ENCODE measurements around the gene WDR82. TPM values are rescaled to one million over a fixed set of nuclear protein-coding genes. Genes with fewer than 3 reads are reported as not detected.

Gene WDR82
- total and polyA plus RNA-seq, 10 of the 15 experiments (the other 5 are each of a cell fraction or from before 2014, with no cell fraction given), result 10.1 to 82.4 (median 48.7) TPM

GRCh38 chr3:52323526-52324295 lies 45.3 kb upstream of the WDR82 start:
- Histone ChIP-seq H2AFZ (ENCODE audit: control insufficient read depth, low read depth, low read length) (no peak overlapping the region), H3K9ac (ENCODE audit: control insufficient read depth, insufficient read depth, low read length) (no peak overlapping the region), H3K36me3 (ENCODE audit: control insufficient read depth in 2 of 2, insufficient read depth in 2 of 2, low read length in 1 of 2) (no peaks in the 10 kb centered on the region), H3K4me1 (ENCODE audit: control insufficient read depth, insufficient read depth, low read length) (no peaks in the 10 kb centered on the region), H4K20me1 (ENCODE audit: control insufficient read depth, insufficient read depth) (no peaks in the 10 kb centered on the region), H3K79me2 (ENCODE audit: control insufficient read depth, insufficient read depth, low read length) (no peaks in the 10 kb centered on the region), H3K27me3 (replicated peaks in 1 of 2; ENCODE audit: control insufficient read depth in 2 of 2, insufficient read depth in 2 of 2, low read length in 1 of 2) (no peaks in the 10 kb centered on the region), H3K27ac (ENCODE audit: control insufficient read depth, insufficient read depth) (no peak overlapping the region), H3K4me2 (ENCODE audit: control insufficient read depth, insufficient read depth) (no peak overlapping the region), H3K4me3 (no peak overlapping the region), H3K9me3 (replicated peaks; ENCODE audit: control insufficient read depth, insufficient read depth, low read length) (no peaks in the 10 kb centered on the region)
- FAIRE-seq (no peak), DNase-seq (ENCODE audit: low read depth, low spot score) (no peak), ATAC-seq (no peak)
- no TSS peak for BruUV-seq (replicated peaks)
- intact Hi-C loops (cut with micrococcal nuclease; ENCODE audit: unreplicated experiment), result no loop called here
- SMC1A ChIA-PET (ENCODE audit: uncharacterized antibody, unreplicated experiment), result interaction anchor here (0.9 to 2.3 kb wide), 2 partner anchors 11 to 15 kb away, joined by 3 to 9 read pairs; no protein-coding TSS in a partner anchor
- WGBS (ENCODE audit: insufficient coverage, insufficient replicate concordance, low lambda C conversion rate, missing lambda C conversion rate), result 73% methylated on average over 11 of the region's 11 CpGs
- CTCF ChIA-PET, result interaction anchor here (1.8 kb wide), 1 partner anchor 16 kb away, joined by 6 read pairs; no protein-coding TSS in a partner anchor
- in situ Hi-C loops (cut with MboI), result no loop called here
- POLR2A ChIA-PET, result no interaction called here
- RAD21 ChIA-PET (ENCODE audit: unreplicated experiment), result interaction anchor here (1.1 kb wide), 1 partner anchor 15 kb away, joined by 4 read pairs; no protein-coding TSS in a partner anchor
- no peak for TF ChIP-seq BHLHE40 (IDR thresholded peaks at IDR 0.05; ENCODE audit: borderline replicate concordance in 1 of 2, low read depth in 2 of 2, low read length in 1 of 2)
- no peak for TF ChIP-seq SKIL (IDR thresholded peaks at IDR 0.05; ENCODE audit: low read depth, poor library complexity, severe bottlenecking)
- no peak for TF ChIP-seq TCF7 (IDR thresholded peaks at IDR 0.05; ENCODE audit: borderline replicate concordance)
- no peak for TF ChIP-seq MTA3 (IDR thresholded peaks at IDR 0.05; ENCODE audit: borderline replicate concordance, low read length)
- TF ChIP-seq SMARCA5 (IDR thresholded peaks at IDR 0.05), result no peak
- no peak for TF ChIP-seq USF2 (IDR thresholded peaks at IDR 0.05; ENCODE audit: borderline replicate concordance, low read depth, low read length)
- no peak for TF ChIP-seq PRDM15 (CRISPR knock-in tag; IDR thresholded peaks at IDR 0.05)
- no peak for TF ChIP-seq EZH2 (IDR thresholded peaks at IDR 0.05; ENCODE audit: borderline replicate concordance, control insufficient read depth, low read depth, low read length)
- TF ChIP-seq ZZZ3 (IDR thresholded peaks at IDR 0.05; ENCODE audit: control insufficient read depth, insufficient read length, low read depth), result no peak
- no peak for TF ChIP-seq KAT2A (conservative IDR thresholded peaks at IDR 0.05; ENCODE audit: control insufficient read depth, low read depth, low read length)
- TF ChIP-seq, protein P1, sequence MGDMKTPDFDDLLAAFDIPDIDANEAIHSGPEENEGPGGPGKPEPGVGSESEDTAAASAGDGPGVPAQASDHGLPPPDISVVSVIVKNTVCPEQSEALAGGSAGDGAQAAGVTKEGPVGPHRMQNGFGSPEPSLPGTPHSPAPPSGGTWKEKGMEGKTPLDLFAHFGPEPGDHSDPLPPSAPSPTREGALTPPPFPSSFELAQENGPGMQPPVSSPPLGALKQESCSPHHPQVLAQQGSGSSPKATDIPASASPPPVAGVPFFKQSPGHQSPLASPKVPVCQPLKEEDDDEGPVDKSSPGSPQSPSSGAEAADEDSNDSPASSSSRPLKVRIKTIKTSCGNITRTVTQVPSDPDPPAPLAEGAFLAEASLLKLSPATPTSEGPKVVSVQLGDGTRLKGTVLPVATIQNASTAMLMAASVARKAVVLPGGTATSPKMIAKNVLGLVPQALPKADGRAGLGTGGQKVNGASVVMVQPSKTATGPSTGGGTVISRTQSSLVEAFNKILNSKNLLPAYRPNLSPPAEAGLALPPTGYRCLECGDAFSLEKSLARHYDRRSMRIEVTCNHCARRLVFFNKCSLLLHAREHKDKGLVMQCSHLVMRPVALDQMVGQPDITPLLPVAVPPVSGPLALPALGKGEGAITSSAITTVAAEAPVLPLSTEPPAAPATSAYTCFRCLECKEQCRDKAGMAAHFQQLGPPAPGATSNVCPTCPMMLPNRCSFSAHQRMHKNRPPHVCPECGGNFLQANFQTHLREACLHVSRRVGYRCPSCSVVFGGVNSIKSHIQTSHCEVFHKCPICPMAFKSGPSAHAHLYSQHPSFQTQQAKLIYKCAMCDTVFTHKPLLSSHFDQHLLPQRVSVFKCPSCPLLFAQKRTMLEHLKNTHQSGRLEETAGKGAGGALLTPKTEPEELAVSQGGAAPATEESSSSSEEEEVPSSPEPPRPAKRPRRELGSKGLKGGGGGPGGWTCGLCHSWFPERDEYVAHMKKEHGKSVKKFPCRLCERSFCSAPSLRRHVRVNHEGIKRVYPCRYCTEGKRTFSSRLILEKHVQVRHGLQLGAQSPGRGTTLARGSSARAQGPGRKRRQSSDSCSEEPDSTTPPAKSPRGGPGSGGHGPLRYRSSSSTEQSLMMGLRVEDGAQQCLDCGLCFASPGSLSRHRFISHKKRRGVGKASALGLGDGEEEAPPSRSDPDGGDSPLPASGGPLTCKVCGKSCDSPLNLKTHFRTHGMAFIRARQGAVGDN (IDR thresholded peaks at IDR 0.05), result no peak
